Ovary (tissue), 3 donors: Measurements from ENCODE around the gene KCNIP1.

Experiments
- POLR2A ChIP-seq: fragments of 450-650 bp; IDR thresholded peaks from one replicate; pipeline ENCODE4 v1.6.1; 2017; ENCODE audit warnings: antibody characterized with exemption, mild to moderate bottlenecking, moderate library complexity
- TF ChIP-seq, protein P1 (sequence below), 3 donors: fragments of 450-650 bp in 2 of 3; fragments of 200-600 bp in 1 of 3; IDR thresholded peaks; one replicate each; pipeline versions ENCODE4 v1.5.1 to v1.8.0; 2016 to 2022; ENCODE audit warnings: antibody characterized with exemption in 3 of 3, mild to moderate bottlenecking in 1 of 3
- donor health status: DM: no; HTN: no; CAD: no.

GRCh38 chr5:170757182-170757601 is 253.4 kb downstream of the KCNIP1 start:
- TF ChIP-seq, protein P1, sequence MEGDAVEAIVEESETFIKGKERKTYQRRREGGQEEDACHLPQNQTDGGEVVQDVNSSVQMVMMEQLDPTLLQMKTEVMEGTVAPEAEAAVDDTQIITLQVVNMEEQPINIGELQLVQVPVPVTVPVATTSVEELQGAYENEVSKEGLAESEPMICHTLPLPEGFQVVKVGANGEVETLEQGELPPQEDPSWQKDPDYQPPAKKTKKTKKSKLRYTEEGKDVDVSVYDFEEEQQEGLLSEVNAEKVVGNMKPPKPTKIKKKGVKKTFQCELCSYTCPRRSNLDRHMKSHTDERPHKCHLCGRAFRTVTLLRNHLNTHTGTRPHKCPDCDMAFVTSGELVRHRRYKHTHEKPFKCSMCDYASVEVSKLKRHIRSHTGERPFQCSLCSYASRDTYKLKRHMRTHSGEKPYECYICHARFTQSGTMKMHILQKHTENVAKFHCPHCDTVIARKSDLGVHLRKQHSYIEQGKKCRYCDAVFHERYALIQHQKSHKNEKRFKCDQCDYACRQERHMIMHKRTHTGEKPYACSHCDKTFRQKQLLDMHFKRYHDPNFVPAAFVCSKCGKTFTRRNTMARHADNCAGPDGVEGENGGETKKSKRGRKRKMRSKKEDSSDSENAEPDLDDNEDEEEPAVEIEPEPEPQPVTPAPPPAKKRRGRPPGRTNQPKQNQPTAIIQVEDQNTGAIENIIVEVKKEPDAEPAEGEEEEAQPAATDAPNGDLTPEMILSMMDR (IDR thresholded peaks at IDR 0.05), result no peak
- no peak for TF ChIP-seq POLR2A
